HCT116 (cell line): ENCODE results near the gene GNG2. TPM values are rescaled to one million over a fixed set of nuclear protein-coding genes. Genes with fewer than 3 reads are reported as not detected.

Experiments
- ATAC-seq: fragments of 200-7000 bp; cut with Tn5 transposase; 2 replicates; pipeline ENCODE4 v1.9.1; 2020; ENCODE audit warnings: mild to moderate bottlenecking, moderate library complexity
- BruUV-seq: library from RNA; stranded (reverse); fragments of 400-500 nt; replicated peaks from 2 replicates; lab custom pipeline; 2021; lab: Mats Ljungman, UMichigan
- CTCF ChIA-PET: fragments of 300-600 bp; sonication (Branson Sonifier 250); formaldehyde crosslinking; loops from one replicate; lab custom pipeline; 2021; ENCODE audit warnings: antibody characterized with exemption; lab: Charles Lee
- POLR2A ChIA-PET: fragments of 300-600, 350-600 bp; sonication (Branson Sonifier 250); formaldehyde crosslinking; loops from one replicate; lab custom pipeline; 2021; ENCODE audit warnings: antibody characterized with exemption; lab: Charles Lee
- RAD21 ChIA-PET, 2 experiments: fragments of 300-600 bp; sonication (Branson Sonifier 250); formaldehyde crosslinking; loops; one replicate each; lab custom pipeline; 2023; ENCODE audit warnings: low total read pairs in 2 of 2; ENCODE audit not compliant: uncharacterized antibody in 2 of 2, unreplicated experiment in 2 of 2, low non-redundant PET in 1 of 2; lab: Charles Lee
- DNase-seq: peaks from one replicate; pipeline ENCODE4 v3.0.0-alpha.2; 2010; ENCODE audit warnings: low read depth, low spot score
- H2AFZ ChIP-seq: fragments of 200-600 bp; shearing (Covaris generic), sonication (generic); 2 replicates; pipeline ENCODE4 v1.6.1; 2017; ENCODE audit warnings: low read depth, mixed run types, mixed read lengths, antibody characterized with exemption, low read length; ENCODE audit not compliant: poor library complexity, severe bottlenecking
- H3K27ac ChIP-seq: 2 replicates; pipeline ENCODE4 v1.5.1; 2012; ENCODE audit warnings: low read depth, low read length
- H3K27me3 ChIP-seq: fragments of 200-600 bp; sonication (generic); 2 replicates; pipeline ENCODE4 v1.6.1; 2016; ENCODE audit warnings: mixed run types, low read length, mixed read lengths; ENCODE audit not compliant: insufficient read depth
- H3K36me3 ChIP-seq, 2 experiments: fragments of 200-500 bp in 1 of 2; fragments of 200-600 bp in 1 of 2; sonication (Bioruptor generic) in 1 of 2; sonication (generic) in 1 of 2; 2 replicates each; pipeline versions ENCODE4 v1.5.1 to v1.6.1; 2014 to 2016; ENCODE audit warnings: low read length in 2 of 2, inconsistent platforms in 1 of 2, mixed read lengths in 1 of 2, mixed run types in 1 of 2; ENCODE audit not compliant: insufficient read depth in 2 of 2, control insufficient read depth in 1 of 2
- H3K4me1 ChIP-seq, 2 experiments: fragments of 200-600 bp in 1 of 2; sonication (generic) in 1 of 2; 2 replicates each; pipeline versions ENCODE4 v1.5.1 to v1.6.1; 2012 to 2017; ENCODE audit warnings: low read length in 2 of 2, inconsistent platforms in 1 of 2, mild to moderate bottlenecking in 1 of 2, mixed read lengths in 1 of 2, mixed run types in 1 of 2, moderate library complexity in 1 of 2; ENCODE audit not compliant: insufficient read depth in 2 of 2, control insufficient read depth in 1 of 2
- H3K4me2 ChIP-seq: fragments of 200-600 bp; sonication (generic); 2 replicates; pipeline ENCODE4 v1.6.1; 2017; ENCODE audit warnings: mixed run types, low read length, mixed read lengths
- H3K4me3 ChIP-seq, 2 experiments: fragments of 200-600 bp in 1 of 2; sonication (generic) in 1 of 2; replicated peaks in 1 of 2; 2 replicates each; pipeline ENCODE4 v1.5.1; 2011 to 2016; ENCODE audit warnings: low read length in 2 of 2, control low read depth in 1 of 2, low read depth in 1 of 2, mild to moderate bottlenecking in 1 of 2, mixed read lengths in 1 of 2, mixed run types in 1 of 2
- H3K79me2 ChIP-seq: fragments of 200-600 bp; sonication (generic); 2 replicates; pipeline ENCODE4 v1.6.1; 2017; ENCODE audit warnings: mild to moderate bottlenecking, mixed run types, low read length, moderate library complexity, mixed read lengths; ENCODE audit not compliant: insufficient read depth
- H3K9ac ChIP-seq: fragments of 200-600 bp; sonication (generic); 2 replicates; pipeline ENCODE4 v1.6.1; 2016; ENCODE audit warnings: low read length, mixed read lengths
- H3K9me2 ChIP-seq: fragments of 200-600 bp; sonication (generic), shearing (Covaris generic); 2 replicates; pipeline ENCODE4 v1.6.1; 2017; ENCODE audit warnings: mixed run types, mild to moderate bottlenecking, moderate library complexity; ENCODE audit not compliant: insufficient read depth
- H3K9me3 ChIP-seq, 2 experiments: fragments of 200-500 bp in 1 of 2; fragments of 200-600 bp in 1 of 2; sonication (Bioruptor generic) in 1 of 2; sonication (generic) in 1 of 2; 2 replicates each; pipeline ENCODE4 v1.6.1; 2014 to 2017; ENCODE audit warnings: low read length in 2 of 2, mixed read lengths in 2 of 2, inconsistent platforms in 1 of 2, low read depth in 1 of 2, mild to moderate bottlenecking in 1 of 2, mixed run types in 1 of 2, moderate library complexity in 1 of 2; ENCODE audit not compliant: control insufficient read depth in 1 of 2, insufficient read depth in 1 of 2
- H4K20me1 ChIP-seq: fragments of 200-600 bp; sonication (generic), shearing (Covaris generic); 2 replicates; pipeline ENCODE4 v1.6.1; 2017; ENCODE audit warnings: mixed run types, mild to moderate bottlenecking, moderate library complexity; ENCODE audit not compliant: insufficient read depth
- CBX3 ChIP-seq: IDR thresholded peaks from 2 replicates; pipeline ENCODE4 v1.6.1; 2012; ENCODE audit warnings: low read depth
- CEBPB ChIP-seq: IDR thresholded peaks from 2 replicates; pipeline ENCODE4 v1.6.1; 2012; ENCODE audit warnings: low read depth
- CTCF ChIP-seq, 3 experiments: fragments of 200-600 bp in 1 of 3; sonication (generic) in 1 of 3; IDR thresholded peaks in 2 of 3; conservative IDR thresholded peaks in 1 of 3; 2 replicates each; pipeline ENCODE4 v1.5.1; 2012 to 2017; ENCODE audit warnings: low read depth in 2 of 3, low read length in 2 of 3, antibody characterized with exemption in 1 of 3, borderline replicate concordance in 1 of 3, control low read depth in 1 of 3, mild to moderate bottlenecking in 1 of 3, mixed read lengths in 1 of 3, mixed run types in 1 of 3, moderate library complexity in 1 of 3; ENCODE audit not compliant: insufficient read depth in 1 of 3
- EZH2 ChIP-seq: fragments of 200-600 bp; sonication (generic); IDR thresholded peaks from 2 replicates; pipeline ENCODE4 v1.6.1; 2017; ENCODE audit warnings: antibody characterized with exemption, mixed run types
- JUND ChIP-seq: IDR thresholded peaks from 2 replicates; pipeline ENCODE4 v1.6.1; 2012
- POLR2A ChIP-seq: IDR thresholded peaks from 2 replicates; pipeline ENCODE4 v1.7.0; 2011; ENCODE audit warnings: borderline replicate concordance; ENCODE audit not compliant: insufficient read depth, insufficient read length; ENCODE audit errors: extremely low read depth
- RAD21 ChIP-seq: IDR thresholded peaks from 2 replicates; pipeline ENCODE4 v1.6.1; 2012; ENCODE audit warnings: low read depth, mild to moderate bottlenecking
- REST ChIP-seq: IDR thresholded peaks from 2 replicates; pipeline ENCODE4 v1.6.1; 2012; ENCODE audit warnings: low read depth
- SIN3A ChIP-seq: IDR thresholded peaks from 2 replicates; pipeline ENCODE4 v1.6.1; 2012; ENCODE audit warnings: low read depth
- SP1 ChIP-seq: IDR thresholded peaks from 2 replicates; pipeline ENCODE4 v1.6.1; 2012; ENCODE audit warnings: low read depth
- TCF7L2 ChIP-seq: IDR thresholded peaks from 2 replicates; pipeline ENCODE4 v1.7.0; 2011; ENCODE audit warnings: borderline replicate concordance, inconsistent platforms; ENCODE audit not compliant: insufficient read depth, insufficient read length; ENCODE audit errors: extremely low read depth
- YY1 ChIP-seq: IDR thresholded peaks from 2 replicates; pipeline ENCODE4 v1.6.1; 2011; ENCODE audit warnings: low read length, low read depth, moderate library complexity, mild to moderate bottlenecking; ENCODE audit not compliant: insufficient replicate concordance; ENCODE audit errors: extremely low read depth
- ZFX ChIP-seq: fragments of 450-650 bp; IDR thresholded peaks from 2 replicates; pipeline ENCODE4 v1.6.1; 2017
- intact Hi-C: fragments of 100-400 bp; cut with micrococcal nuclease; formaldehyde crosslinking; loops from 2 replicates; pipeline ENCODE4 v1.10.0; 2022
- total RNA-seq: library from RNA; stranded (reverse); gene quantifications from one replicate; pipeline ENCODE4 v1.2.1, GENCODE V29; 2021; ENCODE audit not compliant: unreplicated experiment
- TF ChIP-seq, protein P1 (sequence below): IDR thresholded peaks from 2 replicates; pipeline ENCODE4 v1.6.1; 2012

GNG2 gene
- total RNA-seq, 1 experiment from 2014 or later = 0.74 TPM

- no peak for TF ChIP-seq REST
- no peak for TF ChIP-seq TCF7L2
- no peak for TF ChIP-seq POLR2A
- no peak for TF ChIP-seq EZH2
- TF ChIP-seq JUND = no peak
- TF ChIP-seq SIN3A = no peak
- TF ChIP-seq CBX3 = no peak
Observed at GRCh38 chr14:51850651-51851050, 9.8 kb upstream of the GNG2 start.

GRCh38 chr14:51852541-51852940 lies 7.9 kb upstream of the GNG2 start:
- H3K27ac ChIP-seq = no peak overlapping the region
- ChIA-PET POLR2A (no interaction called here), RAD21 (no interaction called here), CTCF (no interaction called here)
- H4K20me1 ChIP-seq = no peaks in the 10 kb centered on the region
- no peaks in the 10 kb centered on the region for H3K9me3 ChIP-seq
- no peaks in the 10 kb centered on the region for H3K79me2 ChIP-seq
- H3K36me3 ChIP-seq = no peaks in the 10 kb centered on the region
- DNase-seq (no peak), ATAC-seq (no peak)
- intact Hi-C loops = no loop called here
- no peak overlapping the region for H3K4me3 ChIP-seq
- no peaks in the 10 kb centered on the region for H3K4me1 ChIP-seq
- H3K9ac ChIP-seq = no peak overlapping the region
- no peak overlapping the region for H3K4me2 ChIP-seq
- H3K27me3 ChIP-seq = no peaks in the 10 kb centered on the region
- no TSS peak for BruUV-seq
- H2AFZ ChIP-seq = no peak overlapping the region
- H3K9me2 ChIP-seq = no peaks in the 10 kb centered on the region
- TF ChIP-seq CTCF (IDR thresholded peaks at IDR 0.05 in 2 of 3, conservative IDR thresholded peaks at IDR 0.05 in 1 of 3; ENCODE audit: borderline replicate concordance in 1 of 3, insufficient read depth in 1 of 3, low read depth in 2 of 3, low read length in 2 of 3) (no peak), CEBPB (no peak), ZFX (no peak), RAD21 (no peak), SIN3A (no peak), JUND (no peak), SP1 (no peak), TCF7L2 (no peak), CBX3 (no peak), EZH2 (no peak), YY1 (no peak)
- TF ChIP-seq, protein P1, sequence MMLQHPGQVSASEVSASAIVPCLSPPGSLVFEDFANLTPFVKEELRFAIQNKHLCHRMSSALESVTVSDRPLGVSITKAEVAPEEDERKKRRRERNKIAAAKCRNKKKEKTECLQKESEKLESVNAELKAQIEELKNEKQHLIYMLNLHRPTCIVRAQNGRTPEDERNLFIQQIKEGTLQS = no peak

More at GRCh38 chr14:51850651-51851050, 9.8 kb upstream of the GNG2 start:
- ATAC-seq (no peak), DNase-seq (no peak)
- Histone ChIP-seq H3K9ac (no peak overlapping the region), H3K4me2 (no peak overlapping the region), H3K36me3 (no peaks in the 10 kb centered on the region), H3K9me3 (no peaks in the 10 kb centered on the region), H3K79me2 (no peaks in the 10 kb centered on the region), H3K9me2 (no peaks in the 10 kb centered on the region), H3K4me3 (no peak overlapping the region), H3K27ac (no peak overlapping the region), H4K20me1 (no peaks in the 10 kb centered on the region), H3K4me1 (no peaks in the 10 kb centered on the region), H2AFZ (no peak overlapping the region), H3K27me3 (no peaks in the 10 kb centered on the region)
- CTCF ChIA-PET = no interaction called here
- RAD21 ChIA-PET = no interaction called here
- intact Hi-C loops = no loop called here
- POLR2A ChIA-PET = no interaction called here
- no TSS peak for BruUV-seq
